HG03066 (cell line): ENCODE measurements around the gene SEC14L6.

Experiments
- ATAC-seq: cut with Tn5 transposase; IDR thresholded peaks from one replicate; pipeline ENCODE4 v1.9.1; 2021; ENCODE audit warnings: low read depth; ENCODE audit not compliant: unreplicated experiment

Gene SEC14L6

DNA sequence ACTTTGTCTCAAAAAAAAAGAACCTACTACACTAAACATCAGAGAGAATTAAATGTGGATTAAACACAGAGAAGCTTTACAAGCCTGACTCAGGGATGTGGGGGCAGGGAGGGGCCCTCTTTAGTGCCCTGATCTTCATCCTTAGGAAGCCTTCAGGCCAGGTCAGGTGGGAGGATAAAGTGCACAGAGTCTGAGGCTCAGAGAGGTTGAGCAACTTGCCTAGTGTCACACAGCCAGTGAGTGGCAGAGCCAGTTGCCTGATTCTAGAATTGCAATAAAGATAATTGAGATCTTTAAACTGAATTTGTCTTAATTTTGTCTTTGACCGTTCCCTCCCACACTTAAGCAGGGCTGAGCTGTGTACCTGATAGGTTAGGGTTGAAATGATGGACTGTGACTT lies 7.2 kb downstream of the SEC14L6 start:
- ATAC-seq = no peak

DNA sequence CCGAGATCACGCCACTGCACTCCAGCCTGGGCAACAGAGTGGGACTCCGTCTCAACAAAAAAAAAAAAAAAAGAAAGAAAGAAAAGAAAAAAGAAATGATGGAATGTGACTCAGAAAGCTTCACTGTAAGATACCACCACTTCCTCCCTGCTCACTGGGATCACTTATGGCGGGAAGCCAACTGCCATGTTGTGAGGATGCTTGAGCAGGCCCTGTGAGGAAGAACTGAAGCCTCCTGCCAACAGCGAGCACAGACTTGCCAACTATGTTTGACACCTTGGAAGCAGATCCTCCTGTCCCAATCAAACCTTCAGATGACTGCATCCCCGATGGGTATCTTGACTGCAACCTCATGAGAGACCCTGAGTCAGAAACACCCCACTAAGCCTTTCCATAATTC lies 8.3 kb downstream of the SEC14L6 start:
- no peak for ATAC-seq

- ATAC-seq = no peak
Measured at GRCh38 chr22:30537083-30537731, 9.3 kb downstream of the SEC14L6 start.

DNA sequence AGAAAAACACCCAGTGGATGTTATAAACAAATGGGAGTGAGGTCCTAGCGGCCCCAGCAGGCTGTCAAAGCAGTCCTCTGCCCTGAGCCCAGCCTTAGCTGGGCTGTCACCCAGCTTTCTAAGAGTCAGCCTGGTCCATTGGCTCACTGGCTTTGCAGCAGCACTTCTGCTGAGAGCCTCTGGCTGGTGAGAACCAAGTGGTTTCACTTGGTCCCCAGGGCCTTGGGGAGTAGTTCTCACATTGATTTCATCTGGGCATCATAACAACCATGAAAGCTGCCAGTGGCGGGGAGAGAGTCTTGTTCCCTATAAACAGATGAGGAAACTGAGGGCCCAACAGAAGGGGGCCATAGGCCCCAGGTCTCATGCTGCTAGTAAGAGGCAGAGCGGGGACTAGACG lies 11.4 kb downstream of the SEC14L6 start:
- ATAC-seq = no peak

DNA sequence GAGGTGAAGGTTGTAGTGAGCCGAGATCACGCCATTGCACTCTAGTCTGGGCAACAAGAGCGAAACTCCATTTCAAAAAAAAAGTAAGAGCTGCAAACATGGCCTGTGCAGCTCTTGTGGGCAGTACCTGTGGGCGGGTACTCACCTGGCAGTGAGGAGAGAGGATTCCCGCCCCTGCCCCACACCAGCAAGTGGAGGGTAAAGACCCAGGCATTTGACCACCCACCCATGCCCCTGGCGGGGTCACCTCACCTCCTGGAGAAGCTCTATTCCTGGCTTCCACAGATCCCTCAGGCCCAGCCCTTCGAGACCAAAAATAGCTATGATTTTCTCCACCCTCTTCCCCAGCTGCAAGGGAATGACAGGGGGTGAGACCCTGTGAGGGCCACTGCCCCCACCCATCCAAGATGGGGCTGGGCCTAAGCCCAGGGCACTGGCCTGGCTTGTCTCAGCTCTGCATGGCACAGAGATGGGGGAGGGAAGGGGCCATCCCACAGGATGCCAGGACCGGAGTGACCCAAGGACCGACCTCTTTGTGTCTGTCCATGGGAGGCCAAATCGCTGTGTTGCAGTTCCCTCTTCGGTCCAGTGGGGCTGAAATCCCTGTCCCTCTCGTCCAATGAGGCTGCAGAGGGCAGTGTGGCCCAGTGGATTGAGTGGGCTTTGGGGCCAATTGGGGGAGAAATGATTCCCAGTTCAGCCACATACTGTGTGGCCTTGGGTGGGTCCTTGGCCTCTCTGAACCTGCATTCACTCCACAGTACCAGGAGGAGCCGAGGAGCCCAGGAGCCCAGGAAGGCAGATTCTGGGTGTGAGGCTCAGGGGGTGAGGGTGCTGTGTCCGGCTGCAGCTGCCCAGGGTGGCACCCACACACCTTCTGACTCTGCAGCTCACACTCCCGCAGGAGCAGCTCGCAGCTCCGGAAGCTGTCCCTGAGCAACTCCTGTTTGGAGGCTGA lies 14.6 kb downstream of the SEC14L6 start:
- ATAC-seq = no peak

GRCh38 chr22:30526656-30527055 lies 19.9 kb downstream of the SEC14L6 start:
- no peak for ATAC-seq

- ATAC-seq = no peak
Measured at GRCh38 chr22:30523646-30524489, 22.7 kb downstream of the SEC14L6 start.

GRCh38 chr22:30521368-30522156 lies 25.0 kb downstream of the SEC14L6 start:
- no peak for ATAC-seq

DNA sequence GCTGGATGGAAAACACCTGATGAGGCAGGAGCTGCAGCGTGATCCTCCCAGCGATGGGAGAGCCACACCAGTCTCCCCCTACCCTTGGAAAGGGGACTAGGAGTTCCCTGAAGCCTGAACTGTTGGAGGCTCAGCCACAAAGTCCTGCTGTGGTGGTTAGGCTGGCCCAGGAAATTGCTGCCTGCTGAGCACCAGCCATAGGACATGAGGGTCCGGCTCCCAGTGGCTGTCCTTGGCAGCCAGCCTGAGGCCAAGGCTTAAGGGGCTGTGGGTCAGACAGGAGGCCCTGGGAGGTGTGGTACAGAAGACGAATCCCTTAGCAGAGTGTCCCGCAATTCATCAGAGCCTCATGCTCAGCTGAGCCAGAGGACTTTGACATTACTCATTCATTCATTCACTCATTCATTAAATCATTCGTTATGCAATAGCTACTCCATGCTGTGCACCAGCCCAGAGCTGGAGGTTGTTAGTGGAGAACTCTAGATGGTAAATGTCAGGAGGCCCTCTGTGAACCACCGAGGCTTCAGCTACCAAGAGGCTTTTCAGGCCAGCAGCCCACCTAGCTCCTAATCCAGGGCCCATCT lies 26.6 kb downstream of the SEC14L6 start:
- no peak for ATAC-seq

DNA sequence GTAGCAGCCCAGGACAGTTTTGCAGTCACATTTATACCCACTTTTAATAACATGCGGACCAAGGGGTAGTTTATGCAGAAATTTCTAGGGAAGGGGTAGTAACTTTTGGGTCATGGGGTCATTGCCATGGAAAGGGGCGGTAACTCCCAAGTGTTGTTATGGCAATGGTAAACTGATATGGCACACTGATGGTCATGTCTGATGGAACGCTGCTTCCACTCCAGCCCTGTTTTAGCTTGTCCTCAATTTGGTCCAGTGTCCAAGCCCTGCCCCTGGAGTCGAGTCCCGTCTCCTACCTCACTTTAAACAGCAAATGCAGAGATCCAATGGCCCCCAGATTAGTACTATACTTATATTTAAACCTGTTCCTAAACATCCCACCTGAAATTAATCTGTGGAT lies 29.8 kb downstream of the SEC14L6 start:
- ATAC-seq = no peak

- ATAC-seq = no peak
Measured at GRCh38 chr22:30516273-30516672, 30.3 kb downstream of the SEC14L6 start.

DNA sequence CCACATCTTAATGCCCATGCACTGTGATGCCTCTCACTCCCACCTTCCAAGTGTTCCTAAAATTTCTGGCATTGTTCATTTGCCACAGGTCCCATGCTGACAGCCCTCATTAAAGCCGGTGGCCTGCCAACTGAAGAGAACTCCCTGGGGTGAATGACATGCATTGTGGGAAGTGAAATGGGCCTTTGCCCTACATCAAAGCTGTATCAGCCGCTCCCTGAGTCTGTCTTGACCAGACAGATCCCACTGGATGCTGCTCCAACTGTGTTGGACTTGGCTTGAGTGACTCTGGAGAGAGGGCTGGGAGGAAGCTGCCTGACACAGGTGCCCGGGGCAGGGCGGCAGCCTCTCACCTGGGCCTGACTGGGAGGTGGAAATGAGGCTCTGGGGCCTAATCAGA lies 32.3 kb downstream of the SEC14L6 start:
- ATAC-seq = no peak

- no peak for ATAC-seq
Measured at GRCh38 chr22:30513462-30513861, 33.1 kb downstream of the SEC14L6 start.

DNA sequence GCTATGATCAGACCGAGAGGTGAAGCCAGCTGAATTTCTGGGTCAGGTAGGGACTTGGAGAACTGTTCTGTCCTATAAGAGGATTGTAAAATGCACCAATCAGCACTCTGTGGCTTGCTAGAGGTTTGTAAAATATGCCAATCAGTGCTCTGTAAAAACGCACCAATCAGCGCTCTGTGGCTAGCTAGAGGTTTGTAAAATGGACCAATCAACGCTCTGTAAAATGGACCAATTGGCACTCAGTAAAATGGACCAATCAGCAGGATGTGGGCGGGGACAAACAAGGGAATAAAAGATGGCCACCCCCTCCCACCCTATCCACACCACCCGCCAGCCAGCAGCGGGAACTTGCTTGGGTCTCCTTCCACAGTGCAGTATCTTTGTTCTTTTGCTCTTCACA lies 34.6 kb downstream of the SEC14L6 start:
- ATAC-seq = no peak

- ATAC-seq = no peak
Measured at GRCh38 chr22:30511109-30511508, 35.4 kb downstream of the SEC14L6 start.

DNA sequence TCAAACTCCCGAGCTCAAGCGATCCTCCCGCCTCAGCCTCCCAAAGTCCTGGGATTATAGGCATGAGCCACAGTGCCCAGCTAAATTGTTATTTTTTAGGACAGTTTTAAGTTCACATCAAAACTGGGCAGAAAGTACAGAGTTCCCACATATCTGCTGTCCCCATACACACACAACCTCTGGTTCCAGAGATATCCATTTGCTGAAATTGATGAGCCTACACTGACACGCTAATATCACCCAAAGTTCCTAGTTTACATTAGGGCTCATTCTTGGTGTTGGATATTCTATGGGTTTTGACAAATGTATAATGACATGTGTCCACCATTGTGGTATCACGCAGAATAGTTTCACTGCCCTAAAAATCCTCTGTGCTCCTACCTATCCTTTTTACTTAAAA lies 38.3 kb downstream of the SEC14L6 start:
- no peak for ATAC-seq

GRCh38 chr22:30507670-30508069 lies 38.9 kb downstream of the SEC14L6 start:
- no peak for ATAC-seq

- ATAC-seq = no peak
Measured at GRCh38 chr22:30506507-30506968, 40.0 kb downstream of the SEC14L6 start.

DNA sequence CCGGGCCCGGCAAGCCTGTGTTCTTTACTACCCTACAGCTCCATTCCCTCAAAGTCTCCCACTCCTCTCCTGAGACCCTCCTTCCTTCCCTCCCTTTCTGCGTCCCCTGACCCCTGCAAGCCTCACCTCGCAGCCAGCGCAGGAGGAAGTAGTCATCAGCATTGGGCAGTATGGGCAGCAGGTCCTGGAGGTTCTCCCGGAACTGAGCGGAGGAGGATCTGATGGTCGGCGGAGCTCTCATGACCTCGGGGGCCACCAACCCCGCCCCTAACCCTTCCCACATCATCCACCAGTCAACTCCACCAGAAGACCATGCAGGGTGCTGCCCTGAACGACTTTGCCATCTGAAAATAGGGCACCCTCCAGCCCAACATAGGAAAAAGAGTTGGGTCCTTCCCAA lies 43.0 kb downstream of the SEC14L6 start:
- no peak for ATAC-seq

DNA sequence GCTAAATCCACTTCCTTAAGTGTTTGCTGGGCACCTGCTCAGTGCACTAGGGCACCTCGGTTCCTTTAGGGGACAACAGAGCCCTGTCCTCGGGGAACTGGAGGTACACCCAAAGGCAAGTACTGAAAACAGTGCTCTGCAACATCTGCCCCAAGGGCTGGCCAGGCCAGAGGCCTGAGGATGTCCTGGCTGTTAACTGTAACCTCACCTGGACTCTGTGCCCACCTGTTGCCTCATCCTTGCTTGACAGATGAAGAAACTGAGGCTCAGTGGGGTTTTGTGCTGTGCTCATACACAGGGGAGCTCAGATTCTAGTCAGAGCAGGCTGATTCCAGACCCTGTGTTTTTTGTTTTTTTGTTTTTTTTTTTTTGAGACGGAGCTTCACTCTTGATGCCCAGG lies 43.6 kb downstream of the SEC14L6 start:
- no peak for ATAC-seq
